Central memory CD8-positive, alpha-beta T cell (primary cell): ENCODE results near the gene CASK.
A peak's percentile ranks its signal among the peaks of the same experiment; 100 is the strongest.

Experiments
- ATAC-seq: fragments of 150-1000 bp; cut with Tn5 transposase; replicated peaks from 2 replicates; pipeline ENCODE4 v1.10.0; 2022; ENCODE audit warnings: mild to moderate bottlenecking, moderate FRiP score, moderate number of reproducible peaks; ENCODE audit not compliant: poor library complexity, severe bottlenecking; ENCODE audit errors: extremely low read depth
- DNase-seq, 2 donors: peaks; one replicate each; pipeline ENCODE4 v3.0.0; 2021; ENCODE audit warnings: low spot score in 2 of 2
- H3K27ac Mint-ChIP-seq: one replicate; pipeline ENCODE4 v1.8.0; 2022; ENCODE audit warnings: low read depth, mild to moderate bottlenecking, moderate library complexity, mixed read lengths
- H3K27me3 Mint-ChIP-seq: one replicate; pipeline ENCODE4 v1.8.0; 2022; ENCODE audit warnings: mixed read lengths
- H3K36me3 Mint-ChIP-seq: one replicate; pipeline ENCODE4 v1.8.0; 2022; ENCODE audit warnings: mild to moderate bottlenecking, moderate library complexity, mixed read lengths; ENCODE audit not compliant: insufficient read depth
- H3K4me1 Mint-ChIP-seq: one replicate; pipeline ENCODE4 v1.8.0; 2022; ENCODE audit warnings: mixed read lengths
- H3K4me3 Mint-ChIP-seq: one replicate; pipeline ENCODE4 v1.8.0; 2022; ENCODE audit warnings: mild to moderate bottlenecking, moderate library complexity, mixed read lengths
- H3K9me3 Mint-ChIP-seq: one replicate; pipeline ENCODE4 v1.8.0; 2022; ENCODE audit warnings: mixed read lengths

Gene CASK

GRCh38 chrX:41858161-41858775 is 65.1 kb downstream of the CASK start:
- Mint-ChIP-seq H3K27me3 (no peaks in the 10 kb centered on the region), H3K9me3 (no peaks in the 10 kb centered on the region), H3K4me3 (no peak overlapping the region)

GRCh38 chrX:41857670-41858069 is 65.7 kb downstream of the CASK start:
- no peak for ATAC-seq
- Mint-ChIP-seq H3K9me3 (no peaks in the 10 kb centered on the region), H3K4me1 (peaks cover 47% of the 10 kb centered on the region), H3K36me3 (peaks cover 9% of the 10 kb centered on the region), H3K27me3 (no peaks in the 10 kb centered on the region), H3K27ac (peak overlapping the region; percentile 15), H3K4me3 (no peak overlapping the region)
- DNase-seq, result no peak

More at GRCh38 chrX:41858161-41858775, 65.1 kb downstream of the CASK start:
- DNase-seq (no peak), ATAC-seq (no peak)
- Mint-ChIP-seq H3K4me1 (peaks cover 53% of the 10 kb centered on the region), H3K36me3 (peaks cover 6% of the 10 kb centered on the region), H3K27ac (no peak overlapping the region)

GRCh38 chrX:41846714-41847113 is 76.6 kb downstream of the CASK start:
- peaks cover 8% of the 10 kb centered on the region for H3K36me3 Mint-ChIP-seq
- DNase-seq (no peak), ATAC-seq (no peak)
- H3K4me1 Mint-ChIP-seq, result no peaks in the 10 kb centered on the region
- H3K4me3 Mint-ChIP-seq, result no peak overlapping the region
- H3K27ac Mint-ChIP-seq, result no peak overlapping the region
- H3K9me3 Mint-ChIP-seq, result peaks cover 5% of the 10 kb centered on the region
- H3K27me3 Mint-ChIP-seq, result no peaks in the 10 kb centered on the region

GRCh38 chrX:41837270-41837944 is 85.9 kb downstream of the CASK start:
- Mint-ChIP-seq H3K4me3 (peak overlapping the region; percentile 7), H3K9me3 (no peaks in the 10 kb centered on the region), H3K27ac (no peak overlapping the region), H3K4me1 (peaks cover 13% of the 10 kb centered on the region), H3K27me3 (no peaks in the 10 kb centered on the region), H3K36me3 (peaks cover 5% of the 10 kb centered on the region)
- no peak for DNase-seq
- ATAC-seq, result peak; percentile 40

GRCh38 chrX:41828826-41829225 is 94.5 kb downstream of the CASK start:
- Mint-ChIP-seq H3K4me1 (peaks cover 21% of the 10 kb centered on the region), H3K27ac (peak overlapping the region; percentile 39), H3K27me3 (no peaks in the 10 kb centered on the region), H3K36me3 (peaks cover 4% of the 10 kb centered on the region), H3K9me3 (no peaks in the 10 kb centered on the region), H3K4me3 (no peak overlapping the region)
- DNase-seq (no peak), ATAC-seq (no peak)

- Mint-ChIP-seq H3K9me3 (no peaks in the 10 kb centered on the region), H3K4me1 (peaks cover 27% of the 10 kb centered on the region), H3K4me3 (no peak overlapping the region), H3K27ac (no peak overlapping the region), H3K27me3 (no peaks in the 10 kb centered on the region), H3K36me3 (peaks cover 4% of the 10 kb centered on the region)
- no peak for DNase-seq
- no peak for ATAC-seq
These were observed 95.5 kb downstream of the CASK start for GRCh38 chrX:41827886-41828285.

GRCh38 chrX:41825796-41826195 is 97.6 kb downstream of the CASK start:
- H3K27me3 Mint-ChIP-seq, result no peaks in the 10 kb centered on the region
- no peak overlapping the region for H3K4me3 Mint-ChIP-seq
- H3K27ac Mint-ChIP-seq, result no peak overlapping the region
- H3K9me3 Mint-ChIP-seq, result no peaks in the 10 kb centered on the region
- no peak for ATAC-seq
- H3K4me1 Mint-ChIP-seq, result peaks cover 19% of the 10 kb centered on the region
- DNase-seq, result no peak
- H3K36me3 Mint-ChIP-seq, result no peaks in the 10 kb centered on the region

- DNase-seq (no peak), ATAC-seq (no peak)
- no peaks in the 10 kb centered on the region for H3K9me3 Mint-ChIP-seq
- no peaks in the 10 kb centered on the region for H3K27me3 Mint-ChIP-seq
- H3K4me1 Mint-ChIP-seq, result peaks cover 18% of the 10 kb centered on the region
- H3K36me3 Mint-ChIP-seq, result no peaks in the 10 kb centered on the region
- H3K4me3 Mint-ChIP-seq, result no peak overlapping the region
- H3K27ac Mint-ChIP-seq, result no peak overlapping the region
These were observed 98.8 kb downstream of the CASK start for GRCh38 chrX:41824551-41824950.

- Mint-ChIP-seq H3K4me3 (no peak overlapping the region), H3K36me3 (no peaks in the 10 kb centered on the region), H3K4me1 (peaks cover 12% of the 10 kb centered on the region), H3K9me3 (no peaks in the 10 kb centered on the region), H3K27ac (no peak overlapping the region), H3K27me3 (no peaks in the 10 kb centered on the region)
- DNase-seq (no peak), ATAC-seq (no peak)
These were observed 100.0 kb downstream of the CASK start for GRCh38 chrX:41823402-41823801.

- Mint-ChIP-seq H3K27me3 (no peaks in the 10 kb centered on the region), H3K4me3 (no peak overlapping the region), H3K36me3 (no peaks in the 10 kb centered on the region), H3K9me3 (no peaks in the 10 kb centered on the region), H3K27ac (no peak overlapping the region), H3K4me1 (peaks cover 12% of the 10 kb centered on the region)
- DNase-seq (no peak), ATAC-seq (no peak)
These were observed 100.5 kb downstream of the CASK start for GRCh38 chrX:41822892-41823291.

GRCh38 chrX:41808047-41808446 is 115.3 kb downstream of the CASK start:
- Mint-ChIP-seq H3K27ac (no peak overlapping the region), H3K4me3 (no peak overlapping the region), H3K36me3 (peaks cover 2% of the 10 kb centered on the region), H3K9me3 (no peaks in the 10 kb centered on the region), H3K4me1 (peaks cover 16% of the 10 kb centered on the region), H3K27me3 (no peaks in the 10 kb centered on the region)
- ATAC-seq, result no peak
- DNase-seq, result no peak

GRCh38 chrX:41802958-41803357 is 120.4 kb downstream of the CASK start:
- Mint-ChIP-seq H3K27ac (no peak overlapping the region), H3K4me3 (no peak overlapping the region)

GRCh38 chrX:41799661-41800060 is 123.7 kb downstream of the CASK start:
- DNase-seq, result no peak
- Mint-ChIP-seq H3K4me3 (no peak overlapping the region), H3K9me3 (no peaks in the 10 kb centered on the region), H3K36me3 (peaks cover 4% of the 10 kb centered on the region), H3K27me3 (no peaks in the 10 kb centered on the region), H3K27ac (peak overlapping the region; percentile 35), H3K4me1 (peaks cover 22% of the 10 kb centered on the region)
- ATAC-seq, result no peak

More at GRCh38 chrX:41802958-41803357, 120.4 kb downstream of the CASK start:
- Mint-ChIP-seq H3K9me3 (no peaks in the 10 kb centered on the region), H3K27me3 (no peaks in the 10 kb centered on the region), H3K36me3 (peaks cover 3% of the 10 kb centered on the region), H3K4me1 (peaks cover 14% of the 10 kb centered on the region)
- ATAC-seq (no peak), DNase-seq (no peak)
